HepG2 (cell line): ENCODE data around the gene TUBG1. TPM values are rescaled to one million over a fixed set of nuclear protein-coding genes. Genes with fewer than 3 reads are reported as not detected.

Experiments used
- ATAC-seq: fragments of 200-7000 bp; cut with Tn5 transposase; 3 replicates; pipeline ENCODE4 v1.9.1; 2020; ENCODE audit warnings: mild to moderate bottlenecking, moderate library complexity
- Bru-seq: library from RNA; stranded (reverse); fragments of 400-500 nt; gene quantifications from one replicate; lab custom pipeline; 2021; lab: Mats Ljungman, UMichigan
- BruChase-seq, 2 experiments: library from RNA; stranded (reverse); fragments of 400-500 nt; gene quantifications; one replicate each; lab custom pipeline; 2021; lab: Mats Ljungman, UMichigan
- BruUV-seq: library from RNA; stranded (reverse); fragments of 400-500 nt; replicated peaks from 2 replicates; lab custom pipeline; 2021; lab: Mats Ljungman, UMichigan
- CTCF ChIA-PET: fragments of 300-600 bp; formaldehyde crosslinking; extraction: SDS; loops from one replicate; lab custom pipeline; 2021; ENCODE audit warnings: low total read pairs, inconsistent platforms, low intra/inter-chr PET ratio; lab: Yijun Ruan, JAX
- POLR2A ChIA-PET: fragments of 350-600 bp; sonication (Branson Sonifier 250); formaldehyde crosslinking; loops from one replicate; lab custom pipeline; 2020; ENCODE audit warnings: antibody characterized with exemption, inconsistent platforms; lab: Yijun Ruan, JAX
- DNase-seq: peaks from one replicate; pipeline ENCODE4 v3.0.0-alpha.2; 2015; ENCODE audit warnings: low spot score
- FAIRE-seq: peaks from 3 replicates; lab custom pipeline; 2011; peaks lifted over from hg19 to GRCh38; lab: Jason Lieb, UNC
- H2AFZ ChIP-seq: one replicate; pipeline ENCODE4 v1.6.1; 2011; ENCODE audit warnings: low read length, inconsistent platforms
- H3K27ac ChIP-seq: fragments of 300-600 bp; 3 replicates; pipeline ENCODE4 v1.8.0; 2011; ENCODE audit warnings: mixed run types, mild to moderate bottlenecking, mixed read lengths, low read length, inconsistent platforms; ENCODE audit not compliant: insufficient read depth; ENCODE audit errors: extremely low read length
- H3K27me3 ChIP-seq, 2 experiments: fragments of 200-600 bp in 1 of 2; 2 replicates in 1 of 2; 3 replicates in 1 of 2; pipeline versions ENCODE4 v1.6.0 to v1.8.0; 2011; ENCODE audit warnings: low read length in 2 of 2, mild to moderate bottlenecking in 2 of 2, moderate library complexity in 2 of 2, inconsistent platforms in 1 of 2; ENCODE audit not compliant: insufficient read depth in 2 of 2, control insufficient read depth in 1 of 2
- H3K36me3 ChIP-seq, 2 experiments: fragments of 200-600 bp in 1 of 2; replicated peaks in 1 of 2; 2 replicates in 1 of 2; 3 replicates in 1 of 2; pipeline versions ENCODE4 v1.5.1 to v1.8.0; 2011; ENCODE audit warnings: low read length in 2 of 2, inconsistent platforms in 1 of 2; ENCODE audit not compliant: insufficient read depth in 2 of 2, control insufficient read depth in 1 of 2
- H3K4me1 ChIP-seq: 2 replicates; pipeline ENCODE4 v1.5.1; 2012; ENCODE audit warnings: low read length, inconsistent platforms; ENCODE audit not compliant: insufficient read depth
- H3K4me2 ChIP-seq: 2 replicates; pipeline ENCODE4 v1.6.0; 2011; ENCODE audit warnings: low read depth, low read length, inconsistent platforms
- H3K4me3 ChIP-seq, 3 experiments: fragments of 200-600 bp in 1 of 3; sonication (generic), shearing (Covaris generic) in 1 of 3; replicated peaks in 1 of 3; 2 replicates each; pipeline ENCODE4 v1.5.1; 2011 to 2016; ENCODE audit warnings: low read length in 3 of 3, inconsistent platforms in 2 of 3, low read depth in 2 of 3, mild to moderate bottlenecking in 2 of 3, control low read depth in 1 of 3, mixed read lengths in 1 of 3; ENCODE audit not compliant: insufficient read depth in 1 of 3
- H3K79me2 ChIP-seq: one replicate; pipeline ENCODE4 v1.6.1; 2011; ENCODE audit warnings: low read length, inconsistent platforms; ENCODE audit not compliant: insufficient read depth
- H3K9ac ChIP-seq: 2 replicates; pipeline ENCODE4 v1.6.0; 2011; ENCODE audit warnings: mild to moderate bottlenecking, low read depth, low read length, inconsistent platforms; ENCODE audit not compliant: insufficient read depth
- H3K9me3 ChIP-seq: 2 replicates; pipeline ENCODE4 v1.5.1; 2012; ENCODE audit warnings: mild to moderate bottlenecking, low read length
- H4K20me1 ChIP-seq: 2 replicates; pipeline ENCODE4 v1.6.0; 2011; ENCODE audit warnings: inconsistent platforms, mild to moderate bottlenecking, low read length, moderate library complexity; ENCODE audit not compliant: insufficient read depth
- FOXJ3 ChIP-seq: sonication (generic); formaldehyde crosslinking; IDR thresholded peaks from 2 replicates; pipeline ENCODE4 v1.4.0; 2020; ENCODE audit warnings: missing genetic modification reagents, mild to moderate bottlenecking, borderline replicate concordance
- JUNB ChIP-seq: sonication (generic); formaldehyde crosslinking; IDR thresholded peaks from 2 replicates; pipeline ENCODE4 v1.8.0; 2022; ENCODE audit warnings: missing genetic modification reagents, mild to moderate bottlenecking, borderline replicate concordance
- KDM2A ChIP-seq: sonication (generic); formaldehyde crosslinking; IDR thresholded peaks from 2 replicates; pipeline ENCODE4 v1.4.0; 2020; ENCODE audit warnings: low read depth, missing genetic modification reagents, borderline replicate concordance
- MYC ChIP-seq: sonication (generic); formaldehyde crosslinking; IDR thresholded peaks from 2 replicates; pipeline ENCODE4 v1.9.0; 2021; ENCODE audit warnings: missing genetic modification reagents, borderline replicate concordance
- MYNN ChIP-seq: sonication (generic); formaldehyde crosslinking; IDR thresholded peaks from 2 replicates; pipeline ENCODE4 v1.4.0; 2020; ENCODE audit warnings: mild to moderate bottlenecking, low read depth, missing genetic modification reagents
- RCOR2 ChIP-seq: IDR thresholded peaks from 2 replicates; pipeline ENCODE4 v1.6.1; 2016; ENCODE audit warnings: missing biosample characterization, missing genetic modification reagents
- SP4 ChIP-seq: sonication (generic); formaldehyde crosslinking; IDR thresholded peaks from 2 replicates; pipeline ENCODE4 v1.8.1; 2023; ENCODE audit warnings: mild to moderate bottlenecking, missing genetic modification reagents
- SYNCRIP ChIP-seq: fragments of 200-400 bp; formaldehyde crosslinking; IDR thresholded peaks from 2 replicates; pipeline ENCODE4 v1.6.1; 2018; ENCODE audit warnings: mild to moderate bottlenecking, low read depth, low read length; ENCODE audit not compliant: insufficient read depth
- TMF1 ChIP-seq: sonication (generic); formaldehyde crosslinking; IDR thresholded peaks from 2 replicates; pipeline ENCODE4 v1.8.1; 2022; ENCODE audit warnings: low read depth, missing genetic modification reagents
- XRCC5 ChIP-seq: fragments of 200-400 bp; formaldehyde crosslinking; optimal IDR thresholded peaks from 2 replicates; pipeline ENCODE3; 2017; ENCODE audit warnings: mild to moderate bottlenecking, low read length
- ZNF30 ChIP-seq: sonication (generic); formaldehyde crosslinking; IDR thresholded peaks from 2 replicates; pipeline ENCODE4 v1.5.0; 2020; ENCODE audit warnings: mild to moderate bottlenecking, missing genetic modification reagents
- ZNF713 ChIP-seq: sonication (generic); formaldehyde crosslinking; IDR thresholded peaks from 2 replicates; pipeline ENCODE4 v1.4.0; 2020; ENCODE audit warnings: mild to moderate bottlenecking, missing genetic modification reagents
- ZNF775 ChIP-seq: sonication (generic); formaldehyde crosslinking; IDR thresholded peaks from 2 replicates; pipeline ENCODE4 v1.4.0; 2020; ENCODE audit warnings: missing genetic modification reagents, mild to moderate bottlenecking, moderate library complexity, borderline replicate concordance
- WGBS: methylation state at CpG from one replicate; pipeline ENCODE4 v1.1.6; 2017; ENCODE audit warnings: low lambda C conversion rate; 5-methylcytosine and 5-hydroxymethylcytosine counted together
- in situ Hi-C: cut with HindIII; loops from 2 replicates; pipeline ENCODE4 v1.10.0; 2017; ENCODE audit warnings: low pct_unique_long_range_greater_than_20kb; ENCODE audit not compliant: extremely low pct_ligation_motif_present
- intact Hi-C: fragments of 100-400 bp; cut with micrococcal nuclease; formaldehyde crosslinking; loops from one replicate; pipeline ENCODE4 v1.10.0; 2022; ENCODE audit not compliant: unreplicated experiment
- long read RNA-seq, 2 experiments: library from RNA in 1 of 2; library from polyadenylated mRNA in 1 of 2; stranded (forward) in 1 of 2; unstranded in 1 of 2; transcript quantifications; one replicate each; pipeline ENCODE4 v2.0.0, GENCODE V29; 2019 to 2022
- polyA minus RNA-seq, 3 experiments: library from RNA; depleted of rRNA, polyadenylated mRNA; stranded (reverse); fragments of >200 nt; gene quantifications; 2 replicates each; pipeline ENCODE4 v1.2.3, GENCODE V29; 2011; ENCODE audit warnings: low replicate concordance in 1 of 3
- polyA plus RNA-seq, 8 experiments: library from polyadenylated mRNA; depleted of rRNA in 3 of 8; stranded (reverse) in 7 of 8; unstranded in 1 of 8; fragments of >200 nt; fragmentation: Illumina TruSeq in 4 of 8; extraction: Trizol in 4 of 8; gene quantifications; 2 replicates each; pipeline versions ENCODE4 v1.2.1 to v1.2.3, GENCODE V29; 2011 to 2016; ENCODE audit warnings: low read depth in 4 of 8, missing spikeins in 1 of 8, mixed read lengths in 1 of 8; ENCODE audit not compliant: insufficient read depth in 1 of 8
- total RNA-seq, 5 experiments: library from RNA; depleted of rRNA; stranded (reverse); fragments of >200 nt; fragmentation: Illumina TruSeq; extraction: Trizol; gene quantifications; 2 replicates each; pipeline ENCODE4 v1.2.3, GENCODE V29; 2016; ENCODE audit warnings: low read depth in 1 of 5

Gene TUBG1
- 137 TPM in 2 replicates for total RNA-seq (2016; rRNA removed; fragmentation: Illumina TruSeq; extraction: Trizol)
- total RNA-seq (2016; cell fraction: cytosol; rRNA removed; fragmentation: Illumina TruSeq; extraction: Trizol; ENCODE audit: low read depth) = 65.3 and 68.5 TPM in 2 replicates
- total RNA-seq (2016; cell fraction: insoluble cytoplasmic fraction; rRNA removed; fragmentation: Illumina TruSeq; extraction: Trizol) = 118 and 133 TPM in 2 replicates
- 83.5 and 99.6 TPM in 2 replicates for total RNA-seq (2016; cell fraction: membrane; rRNA removed; fragmentation: Illumina TruSeq; extraction: Trizol)
- 65.3 and 71.5 TPM in 2 replicates for total RNA-seq (2016; cell fraction: nucleus; rRNA removed; fragmentation: Illumina TruSeq; extraction: Trizol)
- polyA plus RNA-seq (2011; rRNA removed) = 74.1 and 89.3 TPM in 2 replicates
- 114 and 152 TPM in 2 replicates for polyA plus RNA-seq (2011; cell fraction: cytosol; rRNA removed)
- polyA plus RNA-seq (2011; cell fraction: nucleus; rRNA removed) = 206 and 230 TPM in 2 replicates
- 163 and 164 TPM in 2 replicates for polyA plus RNA-seq (2012)
- polyA plus RNA-seq (2016; cell fraction: cytosol; fragmentation: Illumina TruSeq; extraction: Trizol; ENCODE audit: low read depth) = 70.4 and 79.1 TPM in 2 replicates
- polyA plus RNA-seq (2016; cell fraction: insoluble cytoplasmic fraction; fragmentation: Illumina TruSeq; extraction: Trizol; ENCODE audit: low read depth) = 164 and 224 TPM in 2 replicates
- polyA plus RNA-seq (2016; cell fraction: membrane; fragmentation: Illumina TruSeq; extraction: Trizol; ENCODE audit: low read depth) = 82.1 and 83.3 TPM in 2 replicates
- 151 and 152 TPM in 2 replicates for polyA plus RNA-seq (2016; cell fraction: nucleus; fragmentation: Illumina TruSeq; extraction: Trizol; ENCODE audit: insufficient read depth, low read depth)
- polyA minus RNA-seq (2011; rRNA and poly(A)+ RNA removed; ENCODE audit: low replicate concordance) = 163 and 181 TPM in 2 replicates
- 63.3 and 66.4 TPM in 2 replicates for polyA minus RNA-seq (2011; cell fraction: cytosol; rRNA and poly(A)+ RNA removed)
- 45.7 and 49.9 TPM in 2 replicates for polyA minus RNA-seq (2011; cell fraction: nucleus; rRNA and poly(A)+ RNA removed)
- percentile 88 among the genes with signal in this experiment for Bru-seq, nascent RNA
- percentile 95 among the genes with signal in this experiment for BruChase-seq, experiment 1, labeled RNA remaining after a 6-hour chase
- percentile 89 among the genes with signal in this experiment for BruChase-seq, experiment 2, labeled RNA remaining after a 2-hour chase
- long read RNA-seq, experiment 1, transcript TUBG1-201 (11 exons, 1,611 nt) = major isoform, 516 of 594 reads
- long read RNA-seq, experiment 1, partial matches to known transcripts = 44 of 594 reads
- long read RNA-seq, experiment 1, other reads (novel, unspliced or antisense) = 34 of 594 reads
- long read RNA-seq, experiment 2, transcript TUBG1-201 (11 exons, 1,611 nt) = major isoform, 231 of 332 reads
- long read RNA-seq, experiment 2, partial matches to known transcripts = 48 of 332 reads
- long read RNA-seq, experiment 2, other reads (novel, unspliced or antisense) = 53 of 332 reads

GRCh38 chr17:42609182-42609813 is at the start of gene TUBG1, which contains the start of gene RETREG3:
TSS of gene TUBG1 (plus strand) at chr17:42609683. CDS start at chr17:42609738, 55 bp downstream.
TSS of gene RETREG3 (minus strand) at chr17:42609374. CDS start at chr17:42609324, 50 bp downstream.
- POLR2A ChIA-PET = interaction anchor here (0.8 to 4.0 kb wide), 42 partner anchors 9 to 525 kb away, joined by 3 to 60 read pairs (median 7); partner anchors contain the start of genes BECN1, CCR10, CNTD1 and CNTNAP1
- TF ChIP-seq ZNF775 (CRISPR knock-in tag) = no peak
- TF ChIP-seq FOXJ3 (CRISPR knock-in tag) = peak; percentile 68
- TF ChIP-seq KDM2A (CRISPR knock-in tag) = peak; percentile 94
- TF ChIP-seq SP4 (CRISPR knock-in tag) = peak; percentile 96
- TF ChIP-seq JUNB = no peak
- no peak; the same call in 1 of the 2 replicates for TF ChIP-seq MYNN (CRISPR knock-in tag)
- no peak for TF ChIP-seq RCOR2 (CRISPR knock-in tag)
- no peak for TF ChIP-seq ZNF30 (CRISPR knock-in tag)
- TF ChIP-seq TMF1 (CRISPR knock-in tag) = peak; percentile 73
- TF ChIP-seq XRCC5 = peak; percentile 77
- TF ChIP-seq SYNCRIP = no peak
- peak; percentile 79; the same call in 1 of the 2 replicates for TF ChIP-seq MYC
- no peak; the same call in 1 of the 2 replicates for TF ChIP-seq ZNF713 (CRISPR knock-in tag)

More at GRCh38 chr17:42609182-42609813, at the start of gene TUBG1, which contains the start of gene RETREG3:
- ATAC-seq (peak; percentile 89), FAIRE-seq (peak; percentile 100), DNase-seq (peak; percentile 99)
- CTCF ChIA-PET = interaction anchor here (1.4 kb wide), 1 partner anchor 9 kb away, joined by 6 read pairs; no protein-coding TSS in a partner anchor
- peaks cover 59% of the 10 kb centered on the region for H3K4me1 ChIP-seq
- H2AFZ ChIP-seq = no peak within 1 kb of the TSS
- H3K27me3 ChIP-seq = no peaks in the 10 kb centered on the region; a peak in 1 of 5 replicates
- H3K27ac ChIP-seq = peak within 1 kb of the TSS; percentile 89
- H3K4me3 ChIP-seq = peak within 1 kb of the TSS; percentile 75 to 94 (median 91)
- peak within 1 kb of the TSS; percentile 94 for H3K9ac ChIP-seq
- WGBS = 2% methylated on average over 25 of the region's 66 CpGs
- in situ Hi-C loops = no loop called here
- intact Hi-C loops = loop anchor here (2.0 kb wide), 1 partner anchor 70 kb away; no protein-coding TSS in a partner anchor
- peaks cover 6% of the 10 kb centered on the region; the same call in 1 of the 2 replicates for H4K20me1 ChIP-seq
- H3K4me2 ChIP-seq = peak within 1 kb of the TSS; percentile 91
- no TSS peak for BruUV-seq
- H3K9me3 ChIP-seq = no peaks in the 10 kb centered on the region
- peaks cover 54% of the 10 kb centered on the region for H3K79me2 ChIP-seq
- H3K36me3 ChIP-seq = peaks cover 21 to 27% of the 10 kb centered on the region in 2 experiments
